Measurements from ENCODE around the gene ITSN2. TPM values are rescaled to one million over a fixed set of nuclear protein-coding genes. Genes with fewer than 3 reads are reported as not detected.

Gene ITSN2
- total and polyA plus RNA-seq, 8 donors: 28.7 to 85.6 (median 38.7) TPM

DNA sequence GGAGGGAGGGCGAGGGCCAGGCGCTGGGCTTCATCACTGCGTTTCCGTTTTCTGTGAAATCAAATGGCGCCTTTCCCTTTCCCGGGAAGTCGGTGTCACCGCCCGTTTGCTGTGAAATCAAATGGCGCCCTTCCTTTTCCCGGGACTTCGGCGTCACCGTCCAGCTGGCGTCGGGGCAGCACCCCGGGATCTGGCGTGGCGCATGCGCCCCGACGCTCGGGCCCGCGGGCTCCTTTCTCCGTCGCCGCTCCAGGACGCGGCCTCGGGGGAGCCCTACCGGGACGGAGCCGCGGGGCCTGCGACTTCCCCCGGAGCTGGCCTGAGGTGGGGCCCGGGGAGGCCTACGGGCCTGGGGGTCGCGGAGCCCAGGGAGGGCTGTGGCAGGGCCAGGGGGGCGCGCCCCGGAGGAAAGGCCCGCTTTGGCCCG, 185.5 kb downstream of the ITSN2 start, which contains the start of gene FAM228A:
TSS of gene FAM228A (plus strand) at position 203 of the 427 bp plus-strand sequence. CDS start 428 bp downstream, outside the sequence.
- no peaks in the 10 kb centered on the region for H3K4me1 ChIP-seq
- H3K27me3 ChIP-seq: peaks cover 0 to 7% of the 10 kb centered on the region in 2 donors
- TF ChIP-seq, protein P1, sequence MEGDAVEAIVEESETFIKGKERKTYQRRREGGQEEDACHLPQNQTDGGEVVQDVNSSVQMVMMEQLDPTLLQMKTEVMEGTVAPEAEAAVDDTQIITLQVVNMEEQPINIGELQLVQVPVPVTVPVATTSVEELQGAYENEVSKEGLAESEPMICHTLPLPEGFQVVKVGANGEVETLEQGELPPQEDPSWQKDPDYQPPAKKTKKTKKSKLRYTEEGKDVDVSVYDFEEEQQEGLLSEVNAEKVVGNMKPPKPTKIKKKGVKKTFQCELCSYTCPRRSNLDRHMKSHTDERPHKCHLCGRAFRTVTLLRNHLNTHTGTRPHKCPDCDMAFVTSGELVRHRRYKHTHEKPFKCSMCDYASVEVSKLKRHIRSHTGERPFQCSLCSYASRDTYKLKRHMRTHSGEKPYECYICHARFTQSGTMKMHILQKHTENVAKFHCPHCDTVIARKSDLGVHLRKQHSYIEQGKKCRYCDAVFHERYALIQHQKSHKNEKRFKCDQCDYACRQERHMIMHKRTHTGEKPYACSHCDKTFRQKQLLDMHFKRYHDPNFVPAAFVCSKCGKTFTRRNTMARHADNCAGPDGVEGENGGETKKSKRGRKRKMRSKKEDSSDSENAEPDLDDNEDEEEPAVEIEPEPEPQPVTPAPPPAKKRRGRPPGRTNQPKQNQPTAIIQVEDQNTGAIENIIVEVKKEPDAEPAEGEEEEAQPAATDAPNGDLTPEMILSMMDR (IDR thresholded peaks at IDR 0.05): no peak
- H3K36me3 ChIP-seq: no peaks in the 10 kb centered on the region
- ATAC-seq (no peak), DNase-seq (no peak)
- peak within 1 kb of the TSS in 1 of 2 donors; percentile 12 for H3K4me3 ChIP-seq
- intact Hi-C loops (cut with DNase I): no loop called here
- H3K27ac ChIP-seq: peak within 1 kb of the TSS in 1 of 2 donors; percentile 9
- no peaks in the 10 kb centered on the region for H3K9me3 ChIP-seq

DNA sequence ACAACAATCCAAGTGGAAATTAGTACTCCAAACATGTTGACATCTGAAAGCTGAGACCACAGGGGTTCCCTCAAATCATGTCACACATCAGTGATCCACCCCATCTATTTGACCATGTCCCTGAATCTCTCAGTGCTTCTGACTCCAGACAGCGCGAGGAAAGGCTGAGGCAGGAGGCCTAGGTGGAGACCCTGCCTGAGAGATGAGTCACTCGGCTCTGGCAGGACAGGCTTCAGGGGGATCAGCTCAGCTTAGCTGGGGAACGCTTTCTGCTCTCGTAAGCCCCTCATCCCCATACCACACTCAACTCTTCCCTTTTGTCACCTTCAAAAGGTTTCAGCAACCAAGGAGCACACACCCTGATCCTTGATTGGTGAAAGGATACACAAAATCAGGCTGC, 191.3 kb downstream of the ITSN2 start:
- no peaks in the 10 kb centered on the region for H3K4me1 ChIP-seq
- no peaks in the 10 kb centered on the region for H3K9me3 ChIP-seq
- TF ChIP-seq, protein P1 (IDR thresholded peaks at IDR 0.05): no peak
- H3K4me3 ChIP-seq: no peak overlapping the region
- ATAC-seq (no peak), DNase-seq (no peak)
- no peaks in the 10 kb centered on the region for H3K27me3 ChIP-seq
- intact Hi-C loops (cut with DNase I): no loop called here
- no peaks in the 10 kb centered on the region for H3K36me3 ChIP-seq
- H3K27ac ChIP-seq: no peak overlapping the region

DNA sequence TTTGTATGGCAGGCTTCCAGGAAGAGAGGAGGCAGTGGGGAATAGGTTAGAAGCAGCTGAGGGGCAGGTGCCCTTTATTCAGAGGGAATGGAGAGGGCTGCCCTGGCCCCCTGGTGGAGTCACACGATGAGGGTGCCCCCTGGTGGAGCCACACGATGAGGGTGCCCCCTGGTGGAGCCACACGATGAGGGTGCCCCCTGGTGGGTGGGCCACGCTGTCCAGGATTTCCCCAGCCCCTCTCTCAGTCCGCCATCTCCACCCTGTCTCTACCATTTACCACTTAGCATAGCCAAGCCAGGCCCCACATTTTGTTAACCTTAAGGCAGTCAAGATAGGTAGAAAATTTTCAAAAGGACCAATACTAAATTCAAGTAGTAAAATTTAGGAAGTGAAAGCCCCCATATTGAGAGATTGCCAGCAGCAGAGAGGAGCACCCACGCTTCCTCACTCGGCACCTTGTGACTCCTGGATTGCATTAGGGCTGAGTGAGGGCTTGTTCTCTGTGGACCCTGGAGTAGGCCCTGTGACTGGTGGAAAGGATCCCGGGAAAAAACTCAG, 195.8 kb downstream of the ITSN2 start:
- Histone ChIP-seq H3K4me1 (no peaks in the 10 kb centered on the region), H3K36me3 (no peaks in the 10 kb centered on the region), H3K27me3 (no peaks in the 10 kb centered on the region), H3K4me3 (no peak overlapping the region), H3K27ac (no peak overlapping the region), H3K9me3 (no peaks in the 10 kb centered on the region)
- DNase-seq (peak in 2 of 4 donors; percentile 40 to 76), ATAC-seq (peak; percentile 73)
- intact Hi-C loops (cut with DNase I): no loop called here
- TF ChIP-seq, protein P1 (IDR thresholded peaks at IDR 0.05): peak; percentile 34 to 37

DNA sequence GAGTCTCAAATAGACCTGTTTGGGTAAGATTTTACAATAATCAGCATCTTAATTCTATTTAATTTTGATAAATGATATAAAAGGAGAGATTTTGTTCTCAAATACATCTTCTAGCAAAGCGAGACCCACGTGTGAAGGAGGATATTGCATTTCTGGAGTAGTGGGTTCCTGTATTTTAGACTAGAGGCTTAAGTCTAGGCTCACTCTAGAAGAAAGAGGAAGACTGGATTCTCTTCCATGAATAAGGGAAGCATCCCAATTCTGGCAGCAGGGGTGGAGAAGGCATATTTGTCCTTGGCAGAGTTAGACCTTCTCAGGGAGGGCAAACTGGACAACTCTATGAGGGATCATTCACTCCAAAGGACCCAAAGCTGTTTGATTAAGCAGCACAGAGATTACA, 196.7 kb downstream of the ITSN2 start:
- H3K27ac ChIP-seq: no peak overlapping the region
- DNase-seq (no peak), ATAC-seq (no peak)
- intact Hi-C loops (cut with DNase I): no loop called here
- no peaks in the 10 kb centered on the region for H3K9me3 ChIP-seq
- H3K36me3 ChIP-seq: no peaks in the 10 kb centered on the region
- TF ChIP-seq, protein P1 (IDR thresholded peaks at IDR 0.05): no peak
- no peaks in the 10 kb centered on the region for H3K4me1 ChIP-seq
- no peak overlapping the region for H3K4me3 ChIP-seq
- no peaks in the 10 kb centered on the region for H3K27me3 ChIP-seq

DNA sequence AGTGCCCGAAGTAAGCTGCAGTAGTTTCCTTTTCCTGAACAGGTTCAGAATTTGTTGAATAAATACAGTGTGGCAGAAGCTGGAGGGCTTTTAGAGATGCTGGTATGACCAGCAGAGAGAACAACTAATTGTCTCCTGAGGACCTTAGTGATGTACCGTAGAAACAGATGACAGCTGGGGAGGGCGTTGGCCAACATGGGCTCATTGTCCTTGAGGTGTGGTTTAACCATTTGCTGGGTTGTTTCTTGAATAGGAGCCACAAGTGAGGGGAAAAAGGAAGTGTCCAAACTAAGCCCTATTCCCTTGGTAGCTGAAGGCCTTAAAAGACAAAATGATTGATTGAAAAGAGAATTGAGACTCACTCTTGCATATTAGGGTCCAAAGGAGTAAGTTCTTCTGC, 197.2 kb downstream of the ITSN2 start:
- intact Hi-C loops (cut with DNase I): no loop called here
- ATAC-seq (no peak), DNase-seq (no peak)
- H3K4me3 ChIP-seq: no peak overlapping the region
- TF ChIP-seq, protein P1 (IDR thresholded peaks at IDR 0.05): no peak
- H3K9me3 ChIP-seq: no peaks in the 10 kb centered on the region
- H3K27me3 ChIP-seq: no peaks in the 10 kb centered on the region
- H3K36me3 ChIP-seq: no peaks in the 10 kb centered on the region
- H3K4me1 ChIP-seq: no peaks in the 10 kb centered on the region
- no peak overlapping the region for H3K27ac ChIP-seq
